Panc1 (cell line): ENCODE data around the gene LRRC8C.

ENCODE experiments used
- TCF7L2 ChIP-seq: IDR thresholded peaks from 2 replicates; pipeline ENCODE4 v1.6.1; 2011; ENCODE audit warnings: mild to moderate bottlenecking, low read depth, low read length, inconsistent platforms
- TF ChIP-seq, protein P1 (sequence below): fragments of 450-650 bp; IDR thresholded peaks from 2 replicates; pipeline ENCODE4 v1.5.1; 2017; ENCODE audit warnings: mild to moderate bottlenecking

DNA sequence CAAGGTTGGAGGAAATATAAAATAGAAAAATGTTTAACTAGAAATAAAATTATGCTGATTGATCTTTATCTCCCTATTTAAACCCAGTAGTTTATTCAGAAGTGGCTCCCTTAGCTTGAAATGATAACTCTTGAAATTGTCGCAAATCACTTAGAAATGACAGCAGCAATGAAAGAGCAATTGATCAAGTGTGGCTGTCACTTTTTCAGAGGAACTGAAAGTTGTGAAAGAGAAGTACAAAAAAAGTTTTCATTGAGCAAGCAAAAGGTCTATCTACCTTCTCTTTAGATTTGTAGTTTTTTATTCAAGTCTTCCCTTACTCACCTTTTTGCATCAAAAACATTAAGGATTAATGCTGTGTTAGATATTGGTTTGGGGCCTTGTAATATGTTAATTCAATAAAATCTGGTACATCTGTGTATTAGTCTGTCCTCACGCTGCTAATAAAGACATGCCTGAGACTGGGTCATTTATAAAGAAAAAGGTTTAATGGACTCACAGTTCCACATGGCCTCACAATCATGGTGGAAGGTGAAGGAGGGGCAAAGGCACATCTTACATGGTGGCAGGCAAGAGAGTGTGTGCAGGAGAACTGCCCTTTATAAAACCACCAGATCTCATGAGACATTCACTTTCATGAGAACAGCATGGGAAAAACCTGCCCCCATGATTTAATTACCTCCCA is 48.3 kb downstream of the LRRC8C start:
- TF ChIP-seq, protein P1, sequence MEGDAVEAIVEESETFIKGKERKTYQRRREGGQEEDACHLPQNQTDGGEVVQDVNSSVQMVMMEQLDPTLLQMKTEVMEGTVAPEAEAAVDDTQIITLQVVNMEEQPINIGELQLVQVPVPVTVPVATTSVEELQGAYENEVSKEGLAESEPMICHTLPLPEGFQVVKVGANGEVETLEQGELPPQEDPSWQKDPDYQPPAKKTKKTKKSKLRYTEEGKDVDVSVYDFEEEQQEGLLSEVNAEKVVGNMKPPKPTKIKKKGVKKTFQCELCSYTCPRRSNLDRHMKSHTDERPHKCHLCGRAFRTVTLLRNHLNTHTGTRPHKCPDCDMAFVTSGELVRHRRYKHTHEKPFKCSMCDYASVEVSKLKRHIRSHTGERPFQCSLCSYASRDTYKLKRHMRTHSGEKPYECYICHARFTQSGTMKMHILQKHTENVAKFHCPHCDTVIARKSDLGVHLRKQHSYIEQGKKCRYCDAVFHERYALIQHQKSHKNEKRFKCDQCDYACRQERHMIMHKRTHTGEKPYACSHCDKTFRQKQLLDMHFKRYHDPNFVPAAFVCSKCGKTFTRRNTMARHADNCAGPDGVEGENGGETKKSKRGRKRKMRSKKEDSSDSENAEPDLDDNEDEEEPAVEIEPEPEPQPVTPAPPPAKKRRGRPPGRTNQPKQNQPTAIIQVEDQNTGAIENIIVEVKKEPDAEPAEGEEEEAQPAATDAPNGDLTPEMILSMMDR: no peak
- TF ChIP-seq TCF7L2: no peak
